Aorta (tissue), 5 donors: Measurements from ENCODE around the gene CIT. TPM values are rescaled to one million over a fixed set of nuclear protein-coding genes. Genes with fewer than 3 reads are reported as not detected.

Experiments used
- ATAC-seq: fragments of 200-7000 bp; cut with Tn5 transposase; one replicate; pipeline ENCODE4 v1.9.1; 2022; ENCODE audit warnings: moderate library complexity; ENCODE audit not compliant: low FRiP score
- DNase-seq, 2 donors: peaks; one replicate each; pipeline ENCODE4 v3.0.0-alpha.2; 2020
- H3K27ac ChIP-seq, 2 donors: one replicate each; pipeline ENCODE4 v1.5.1; 2013; ENCODE audit warnings: low read length in 2 of 2, mild to moderate bottlenecking in 2 of 2, moderate library complexity in 2 of 2, control low read depth in 1 of 2, inconsistent platforms in 1 of 2, low read depth in 1 of 2
- H3K27me3 ChIP-seq, 2 donors: one replicate each; pipeline ENCODE4 v1.6.1; 2013; ENCODE audit warnings: control low read depth in 1 of 2, low read length in 1 of 2, mild to moderate bottlenecking in 1 of 2, moderate library complexity in 1 of 2; ENCODE audit not compliant: insufficient read depth in 2 of 2, control insufficient read depth in 1 of 2
- H3K36me3 ChIP-seq, 2 donors: one replicate each; pipeline ENCODE4 v1.6.1; 2013; ENCODE audit warnings: control low read depth in 1 of 2, low read length in 1 of 2, mild to moderate bottlenecking in 1 of 2; ENCODE audit not compliant: insufficient read depth in 2 of 2, control insufficient read depth in 1 of 2
- H3K4me1 ChIP-seq, 2 donors: one replicate each; pipeline ENCODE4 v1.6.1; 2013; ENCODE audit warnings: low read length in 2 of 2, control low read depth in 1 of 2, mild to moderate bottlenecking in 1 of 2, moderate library complexity in 1 of 2; ENCODE audit not compliant: insufficient read depth in 2 of 2, control insufficient read depth in 1 of 2
- H3K4me3 ChIP-seq, 2 donors: one replicate each; pipeline ENCODE4 v1.5.1; 2013; ENCODE audit warnings: low read length in 2 of 2, control low read depth in 1 of 2, mild to moderate bottlenecking in 1 of 2
- H3K9me3 ChIP-seq: one replicate; pipeline ENCODE4 v1.6.1; 2013; ENCODE audit warnings: mild to moderate bottlenecking, low read length; ENCODE audit not compliant: control insufficient read depth
- WGBS, 2 donors: extraction: QIAGEN DNeasy Blood & Tissue Kit; methylation state at CpG; one replicate each; pipeline ENCODE4 v1.1.7; 2013; 5-methylcytosine and 5-hydroxymethylcytosine counted together
- intact Hi-C, 2 donors: fragments of 100-400 bp; cut with DNase I; formaldehyde crosslinking; loops; one replicate each; pipeline versions ENCODE4 v1.14.2 to v1.15.0; 2022
- polyA plus RNA-seq, 2 donors: library from polyadenylated mRNA; stranded (reverse); fragments of 200-250 nt; gene quantifications; one replicate each; pipeline ENCODE4 v1.2.3, GENCODE V29; 2013
- total RNA-seq, 2 donors: library from RNA; stranded (reverse); fragmentation: NEBNext Ultra II Directional; extraction: Animal tissue kit (Norgen Biotek cat#: 25700); gene quantifications; one replicate each; pipeline ENCODE4 v1.2.1, GENCODE V29; 2021
- donor health status: healthy with polysubstance abuse.
- donor health status: Bipolar disorder and iron deficiency.
- donor health status: DM: no; HTN: no; CAD: no.
- donor health status: DM: no; HTN: no; CAD: no.
- donor health status: DM: yes; HTN: yes; CAD: no.

The CIT gene
- total and polyA plus RNA-seq, 4 donors = 0.13 to 7.1 (median 1.5) TPM

GRCh38 chr12:119699199-119699760 is 177.8 kb downstream of the CIT start:
- Histone ChIP-seq H3K27ac (no peak overlapping the region), H3K36me3 (no peaks in the 10 kb centered on the region), H3K27me3 (no peaks in the 10 kb centered on the region), H3K9me3 (no peaks in the 10 kb centered on the region), H3K4me3 (no peak overlapping the region), H3K4me1 (no peaks in the 10 kb centered on the region)
- 94 to 97% methylated on average over 11 of the region's 11 CpGs for WGBS, 2 donors
- ATAC-seq = no peak
- intact Hi-C loops = no loop called here
- no peak for DNase-seq

GRCh38 chr12:119696943-119697342 is 180.2 kb downstream of the CIT start:
- H3K27ac ChIP-seq = no peak overlapping the region
- H3K36me3 ChIP-seq = no peaks in the 10 kb centered on the region
- 81 to 82% methylated on average over 5 of the region's 5 CpGs for WGBS, 2 donors
- DNase-seq (no peak), ATAC-seq (no peak)
- no peaks in the 10 kb centered on the region for H3K27me3 ChIP-seq
- no peak overlapping the region for H3K4me3 ChIP-seq
- intact Hi-C loops = no loop called here
- H3K4me1 ChIP-seq = no peaks in the 10 kb centered on the region
- H3K9me3 ChIP-seq = no peaks in the 10 kb centered on the region

GRCh38 chr12:119695034-119695433 is 182.1 kb downstream of the CIT start:
- Histone ChIP-seq H3K9me3 (no peaks in the 10 kb centered on the region), H3K36me3 (no peaks in the 10 kb centered on the region)
- WGBS, 2 donors = 83 to 85% methylated on average over 4 of the region's 4 CpGs

GRCh38 chr12:119694111-119694510 is 183.0 kb downstream of the CIT start:
- intact Hi-C loops = no loop called here
- Histone ChIP-seq H3K9me3 (no peaks in the 10 kb centered on the region), H3K27me3 (no peaks in the 10 kb centered on the region), H3K4me3 (no peak overlapping the region), H3K27ac (no peak overlapping the region), H3K36me3 (no peaks in the 10 kb centered on the region), H3K4me1 (no peaks in the 10 kb centered on the region)
- 92 to 94% methylated on average over 6 of the region's 6 CpGs for WGBS, 2 donors
- ATAC-seq (no peak), DNase-seq (no peak)

More at GRCh38 chr12:119695034-119695433, 182.1 kb downstream of the CIT start:
- H3K27me3 ChIP-seq = no peaks in the 10 kb centered on the region
- H3K4me1 ChIP-seq = no peaks in the 10 kb centered on the region
- intact Hi-C loops = no loop called here
- no peak for ATAC-seq
- no peak for DNase-seq
- H3K27ac ChIP-seq = no peak overlapping the region
- H3K4me3 ChIP-seq = no peak overlapping the region

- 28 to 35% methylated on average over 1 of the region's 1 CpG for WGBS, 2 donors
- no peaks in the 10 kb centered on the region for H3K4me1 ChIP-seq
- H3K9me3 ChIP-seq = no peaks in the 10 kb centered on the region
- ATAC-seq = peak; percentile 9
- intact Hi-C loops = no loop called here
- no peaks in the 10 kb centered on the region for H3K27me3 ChIP-seq
- H3K4me3 ChIP-seq = no peak overlapping the region
- no peaks in the 10 kb centered on the region for H3K36me3 ChIP-seq
- H3K27ac ChIP-seq = no peak overlapping the region
- DNase-seq = no peak
Observed at GRCh38 chr12:119693511-119693910, 183.6 kb downstream of the CIT start.

GRCh38 chr12:119692997-119693396 is 184.1 kb downstream of the CIT start:
- no peaks in the 10 kb centered on the region for H3K27me3 ChIP-seq
- no peak overlapping the region for H3K4me3 ChIP-seq
- intact Hi-C loops = no loop called here
- no peaks in the 10 kb centered on the region for H3K36me3 ChIP-seq
- ATAC-seq (peak; percentile 84), DNase-seq (no peak)
- H3K27ac ChIP-seq = no peak overlapping the region
- no peaks in the 10 kb centered on the region for H3K4me1 ChIP-seq
- no peaks in the 10 kb centered on the region for H3K9me3 ChIP-seq
- WGBS, 2 donors = 3 to 7% methylated on average over 6 of the region's 6 CpGs

GRCh38 chr12:119692410-119692809 is 184.7 kb downstream of the CIT start:
- Histone ChIP-seq H3K27ac (no peak overlapping the region), H3K36me3 (no peaks in the 10 kb centered on the region), H3K4me3 (no peak overlapping the region), H3K27me3 (no peaks in the 10 kb centered on the region), H3K4me1 (no peaks in the 10 kb centered on the region), H3K9me3 (no peaks in the 10 kb centered on the region)
- DNase-seq (no peak), ATAC-seq (no peak)
- intact Hi-C loops = no loop called here
- 79 to 82% methylated on average over 5 of the region's 5 CpGs for WGBS, 2 donors

GRCh38 chr12:119691202-119691810 is 185.8 kb downstream of the CIT start:
- no peaks in the 10 kb centered on the region for H3K9me3 ChIP-seq
- DNase-seq (no peak), ATAC-seq (no peak)
- H3K4me1 ChIP-seq = no peaks in the 10 kb centered on the region
- no peak overlapping the region for H3K27ac ChIP-seq
- intact Hi-C loops = no loop called here
- H3K4me3 ChIP-seq = no peak overlapping the region
- no peaks in the 10 kb centered on the region for H3K27me3 ChIP-seq
- no peaks in the 10 kb centered on the region for H3K36me3 ChIP-seq
- WGBS, 2 donors = 91 to 96% methylated on average over 6 of the region's 6 CpGs

GRCh38 chr12:119689935-119690500 is 187.1 kb downstream of the CIT start:
- Histone ChIP-seq H3K4me1 (no peaks in the 10 kb centered on the region), H3K27me3 (no peaks in the 10 kb centered on the region), H3K9me3 (no peaks in the 10 kb centered on the region), H3K36me3 (no peaks in the 10 kb centered on the region), H3K27ac (no peak overlapping the region), H3K4me3 (no peak overlapping the region)
- ATAC-seq = no peak
- intact Hi-C loops = no loop called here
- 96 to 97% methylated on average over 38 of the region's 38 CpGs for WGBS, 2 donors
- DNase-seq = no peak
